Measurements from ENCODE around the gene EFCAB6. TPM values are rescaled to one million over a fixed set of nuclear protein-coding genes. Genes with fewer than 3 reads are reported as not detected.

Gene EFCAB6
- total RNA-seq, 4 donors from 2014 or later, result 0.35 to 4.4 (median 0.94) TPM; not detected in 1

DNA sequence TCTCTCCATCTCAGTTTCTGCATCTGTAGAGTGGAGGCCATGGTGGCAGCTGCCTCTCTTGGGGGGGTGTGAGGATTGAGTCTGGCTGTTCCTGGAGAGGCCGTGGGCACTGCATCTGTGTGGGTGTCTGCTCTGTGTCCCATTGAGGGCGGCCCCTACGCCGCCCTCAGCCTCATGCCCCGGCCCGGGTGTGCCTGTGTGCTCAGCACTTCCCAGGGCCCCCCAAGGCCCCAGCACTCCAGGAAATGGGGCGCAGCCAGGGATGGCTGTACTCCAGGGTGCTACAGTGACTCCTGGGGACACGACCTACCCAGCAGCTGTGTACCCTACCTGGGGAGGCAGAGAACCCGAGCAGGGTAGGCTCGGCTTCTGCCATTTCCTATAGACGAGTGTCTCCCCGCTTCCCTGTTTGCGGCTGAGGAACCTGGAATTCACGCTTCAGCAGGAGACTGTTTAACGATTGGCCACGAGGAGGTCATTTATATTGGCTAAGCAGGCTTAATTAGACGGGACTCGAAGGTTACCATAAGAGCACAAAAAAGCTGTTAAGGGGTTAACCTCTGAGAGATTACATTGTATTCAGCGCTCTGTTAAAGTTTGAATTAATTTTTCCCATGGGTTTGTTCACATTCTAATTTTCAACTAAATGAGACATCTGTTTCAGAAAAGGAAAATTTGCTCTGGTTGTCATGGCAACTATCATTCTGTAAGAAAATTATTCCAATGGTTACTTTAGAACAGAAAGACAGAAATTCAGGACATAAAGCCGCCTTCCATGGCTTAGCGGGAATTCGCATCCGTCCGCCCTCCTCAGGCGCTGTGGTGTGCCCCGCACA, 323.9 kb downstream of the EFCAB6 start:
- Histone ChIP-seq H3K4me3 (no peak overlapping the region), H3K27ac (no peak overlapping the region), H3K36me3 (no peaks in the 10 kb centered on the region), H3K9me3 (no peaks in the 10 kb centered on the region), H3K4me1 (no peaks in the 10 kb centered on the region), H3K27me3 (no peaks in the 10 kb centered on the region)
- TF ChIP-seq, protein P1, sequence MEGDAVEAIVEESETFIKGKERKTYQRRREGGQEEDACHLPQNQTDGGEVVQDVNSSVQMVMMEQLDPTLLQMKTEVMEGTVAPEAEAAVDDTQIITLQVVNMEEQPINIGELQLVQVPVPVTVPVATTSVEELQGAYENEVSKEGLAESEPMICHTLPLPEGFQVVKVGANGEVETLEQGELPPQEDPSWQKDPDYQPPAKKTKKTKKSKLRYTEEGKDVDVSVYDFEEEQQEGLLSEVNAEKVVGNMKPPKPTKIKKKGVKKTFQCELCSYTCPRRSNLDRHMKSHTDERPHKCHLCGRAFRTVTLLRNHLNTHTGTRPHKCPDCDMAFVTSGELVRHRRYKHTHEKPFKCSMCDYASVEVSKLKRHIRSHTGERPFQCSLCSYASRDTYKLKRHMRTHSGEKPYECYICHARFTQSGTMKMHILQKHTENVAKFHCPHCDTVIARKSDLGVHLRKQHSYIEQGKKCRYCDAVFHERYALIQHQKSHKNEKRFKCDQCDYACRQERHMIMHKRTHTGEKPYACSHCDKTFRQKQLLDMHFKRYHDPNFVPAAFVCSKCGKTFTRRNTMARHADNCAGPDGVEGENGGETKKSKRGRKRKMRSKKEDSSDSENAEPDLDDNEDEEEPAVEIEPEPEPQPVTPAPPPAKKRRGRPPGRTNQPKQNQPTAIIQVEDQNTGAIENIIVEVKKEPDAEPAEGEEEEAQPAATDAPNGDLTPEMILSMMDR (IDR thresholded peaks at IDR 0.05), result no peak
- no peak for TF ChIP-seq POLR2A (IDR thresholded peaks at IDR 0.05)
- DNase-seq, result no peak

- H3K27me3 ChIP-seq, result no peaks in the 10 kb centered on the region
Measured at GRCh38 chr22:43487311-43488030, 324.6 kb downstream of the EFCAB6 start.

DNA sequence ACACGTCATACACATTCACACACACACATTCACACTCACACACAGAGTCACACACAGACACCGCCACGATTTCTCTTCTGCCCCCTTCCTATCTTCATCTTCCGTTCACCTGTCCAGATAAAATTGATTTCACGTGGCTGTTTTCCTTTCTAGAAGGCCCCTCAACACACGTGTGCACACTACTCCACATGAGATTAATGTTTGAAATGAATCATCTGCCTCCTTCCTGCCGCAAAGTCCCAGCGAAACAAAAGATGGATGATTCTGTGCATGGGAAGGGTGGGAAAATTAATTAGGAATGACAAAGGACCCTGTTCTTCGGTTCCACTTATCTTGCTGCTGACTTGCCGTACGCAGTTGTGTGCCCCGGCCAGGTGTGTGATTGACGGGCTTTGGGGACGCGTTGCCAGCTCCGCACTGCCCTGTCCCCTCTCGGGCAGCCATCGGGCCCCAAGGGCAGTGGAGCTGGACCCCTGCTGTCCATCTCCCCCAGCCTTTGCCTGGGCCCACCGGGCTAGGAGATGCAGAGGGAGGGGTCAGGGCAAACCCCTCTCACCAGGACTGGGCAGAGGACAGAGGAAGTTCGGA, 326.5 kb downstream of the EFCAB6 start:
- Histone ChIP-seq H3K27me3 (no peaks in the 10 kb centered on the region), H3K27ac (no peak overlapping the region)
- TF ChIP-seq POLR2A (IDR thresholded peaks at IDR 0.05), result no peak
- TF ChIP-seq, protein P1 (IDR thresholded peaks at IDR 0.05), result no peak

More at GRCh38 chr22:43487311-43488030, 324.6 kb downstream of the EFCAB6 start:
- no peak for TF ChIP-seq POLR2A (IDR thresholded peaks at IDR 0.05)
- TF ChIP-seq, protein P1 (IDR thresholded peaks at IDR 0.05), result no peak
- no peaks in the 10 kb centered on the region for H3K4me1 ChIP-seq
- no peaks in the 10 kb centered on the region for H3K9me3 ChIP-seq
- H3K36me3 ChIP-seq, result no peaks in the 10 kb centered on the region
- peak in 1 of 3 donors; percentile 31 for DNase-seq
- H3K27ac ChIP-seq, result no peak overlapping the region
- H3K4me3 ChIP-seq, result no peak overlapping the region

DNA sequence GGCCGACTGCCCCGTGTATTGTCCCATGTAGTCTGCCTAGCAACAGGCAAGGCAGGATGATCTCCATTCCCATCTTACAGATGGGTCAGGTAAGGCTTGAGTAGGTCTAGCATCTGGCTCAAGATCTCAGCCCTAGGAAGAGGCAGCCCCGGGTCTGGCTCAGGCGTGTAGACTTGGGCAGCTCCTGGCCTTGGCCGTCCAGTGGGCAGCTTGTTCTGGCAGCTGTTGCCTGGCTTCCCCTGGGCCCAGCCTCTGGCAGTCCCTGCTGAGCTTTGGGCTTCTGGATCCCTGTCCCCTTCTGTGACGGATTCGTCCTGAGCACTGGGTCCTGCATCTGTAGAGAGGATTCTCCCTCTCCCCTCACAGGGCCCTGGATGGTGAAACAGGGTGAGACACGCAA, 327.9 kb downstream of the EFCAB6 start:
- Histone ChIP-seq H3K4me3 (no peak overlapping the region), H3K36me3 (no peaks in the 10 kb centered on the region), H3K4me1 (no peaks in the 10 kb centered on the region), H3K9me3 (no peaks in the 10 kb centered on the region), H3K27me3 (no peaks in the 10 kb centered on the region), H3K27ac (no peak overlapping the region)
- DNase-seq, result no peak
- no peak for TF ChIP-seq POLR2A (IDR thresholded peaks at IDR 0.05)
- TF ChIP-seq, protein P1 (IDR thresholded peaks at IDR 0.05), result no peak

More for the DNA sequence above, 326.5 kb downstream of the EFCAB6 start:
- Histone ChIP-seq H3K9me3 (no peaks in the 10 kb centered on the region), H3K4me3 (no peak overlapping the region), H3K36me3 (no peaks in the 10 kb centered on the region), H3K4me1 (no peaks in the 10 kb centered on the region)
- no peak for DNase-seq

DNA sequence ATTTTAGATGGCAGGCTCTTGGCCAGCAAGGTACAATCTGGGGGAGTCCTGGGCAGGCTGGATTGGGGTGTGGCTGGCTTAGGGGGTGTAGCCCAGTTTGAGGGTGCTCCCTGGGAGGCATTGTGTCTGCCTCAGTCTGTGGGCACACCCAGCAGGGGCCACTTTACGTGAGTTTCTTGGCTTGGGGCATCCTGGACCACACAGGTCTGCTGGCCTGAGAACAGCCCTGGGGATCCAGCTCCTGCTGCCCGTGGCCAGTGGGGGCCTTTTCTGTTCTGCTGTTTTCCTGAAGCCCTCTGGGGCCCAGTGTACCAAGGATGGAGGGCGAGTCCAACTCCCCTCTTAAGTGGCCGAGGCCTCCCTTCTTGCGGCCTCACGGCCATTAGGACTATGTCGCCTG, 328.4 kb downstream of the EFCAB6 start:
- no peaks in the 10 kb centered on the region for H3K9me3 ChIP-seq
- no peaks in the 10 kb centered on the region for H3K27me3 ChIP-seq
- TF ChIP-seq, protein P1 (IDR thresholded peaks at IDR 0.05), result no peak
- TF ChIP-seq POLR2A (IDR thresholded peaks at IDR 0.05), result no peak
- H3K36me3 ChIP-seq, result no peaks in the 10 kb centered on the region
- no peak for DNase-seq
- H3K27ac ChIP-seq, result no peak overlapping the region
- H3K4me1 ChIP-seq, result no peaks in the 10 kb centered on the region
- H3K4me3 ChIP-seq, result no peak overlapping the region

All from Peyer's patch (tissue), 4 donors.